GM21447 (cell line): Measurements from ENCODE around the gene C11orf21.

Experiments
- ATAC-seq: cut with Tn5 transposase; IDR thresholded peaks from one replicate; pipeline ENCODE4 v1.9.1; 2021; ENCODE audit not compliant: unreplicated experiment

Gene C11orf21

DNA sequence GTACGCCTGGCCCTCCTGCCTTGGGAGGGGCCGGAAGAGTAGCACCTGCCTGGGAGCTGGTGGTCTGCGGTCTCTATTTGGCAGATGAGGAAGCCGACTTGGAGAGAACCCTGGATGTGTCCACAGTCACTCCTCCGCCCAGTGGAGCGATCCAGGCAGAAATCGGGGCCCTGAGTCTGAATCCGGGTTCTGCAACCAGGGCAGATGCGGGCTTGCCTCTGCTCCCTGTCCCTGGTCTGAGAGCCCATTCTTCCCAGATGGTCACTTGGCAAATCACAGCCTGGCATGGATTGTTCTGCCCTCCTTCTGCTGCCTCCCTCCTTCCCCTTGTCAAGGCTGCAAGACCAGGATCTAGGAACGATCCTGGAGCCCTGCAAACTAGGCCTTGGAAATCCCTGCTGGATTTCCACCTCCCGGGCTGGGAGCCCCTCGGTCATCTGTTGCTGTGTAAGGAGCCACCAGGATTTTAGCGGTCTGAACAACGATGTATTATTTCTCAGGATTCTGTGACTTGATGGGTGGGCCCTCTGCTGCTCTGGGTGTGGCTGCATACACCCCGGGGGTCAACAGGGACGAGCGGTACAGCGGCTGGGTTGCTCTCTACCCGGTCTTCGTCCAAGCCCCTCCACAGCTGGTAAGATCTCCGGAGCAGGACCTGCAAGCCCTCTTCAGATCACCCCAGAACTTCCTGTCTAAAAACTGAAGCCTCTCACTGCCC, 29.3 kb downstream of the C11orf21 start:
- no peak for ATAC-seq

GRCh38 chr11:2271327-2272227, 30.1 kb downstream of the C11orf21 start:
- no peak for ATAC-seq

DNA sequence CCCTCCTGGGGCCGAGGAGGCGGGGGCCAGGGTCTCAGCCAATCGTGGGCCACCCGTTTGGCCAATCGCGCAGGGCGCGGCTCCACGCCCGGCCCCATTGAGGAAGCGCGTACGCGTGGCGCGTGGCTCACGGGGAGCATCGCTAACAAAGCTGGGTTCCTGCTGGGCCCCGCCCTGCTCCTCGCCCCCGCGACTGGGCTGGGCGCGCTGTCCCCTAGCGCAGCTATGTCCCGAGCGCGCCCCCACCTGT, 30.7 kb downstream of the C11orf21 start:
- ATAC-seq = no peak

DNA sequence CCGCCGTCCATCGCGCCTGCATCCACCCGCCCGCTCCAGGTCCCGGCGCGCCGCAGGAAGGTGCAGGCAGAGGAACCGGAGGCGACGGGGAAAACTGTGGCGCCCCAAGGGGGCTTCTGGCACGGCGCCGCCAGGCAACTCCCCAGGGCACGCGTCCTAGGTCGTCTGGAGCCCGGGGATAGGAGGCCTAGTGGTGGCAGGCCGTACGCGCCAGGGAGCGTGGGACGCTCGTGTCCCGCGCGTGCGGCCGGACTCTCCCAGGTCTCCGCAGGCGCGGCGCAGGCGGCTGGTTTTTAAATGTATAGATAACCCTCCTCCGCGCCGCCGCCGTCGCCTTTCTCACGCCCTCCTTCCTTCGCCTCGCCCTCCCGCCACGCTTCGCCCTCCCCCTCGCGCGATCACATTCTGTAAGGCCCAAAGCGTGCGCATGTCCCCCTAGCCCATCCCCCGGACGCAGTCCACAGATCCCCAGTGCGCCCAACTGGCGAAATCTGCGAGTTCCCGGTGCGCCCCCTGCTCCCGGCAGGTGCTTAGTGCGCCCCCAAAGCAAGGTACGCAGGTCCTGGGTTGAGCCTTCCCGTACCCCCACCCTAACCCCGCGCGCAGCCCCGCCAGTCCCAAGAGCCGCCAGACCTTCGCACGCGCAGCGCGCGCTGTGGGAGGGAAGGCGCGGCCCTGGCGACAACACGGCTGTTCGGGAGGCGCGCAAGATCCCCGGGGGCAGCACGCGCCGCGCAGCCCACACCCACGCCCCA, 31.2 kb downstream of the C11orf21 start, which contains the start of gene ASCL2:
Gene ASCL2, minus strand, starts transcription at position 267 of the 755 bp plus-strand sequence. Its CDS starts 256 bp downstream, at position 11.
- ATAC-seq = no peak

- ATAC-seq = no peak
Measured at GRCh38 chr11:2269601-2270321, 32.0 kb downstream of the C11orf21 start.

DNA sequence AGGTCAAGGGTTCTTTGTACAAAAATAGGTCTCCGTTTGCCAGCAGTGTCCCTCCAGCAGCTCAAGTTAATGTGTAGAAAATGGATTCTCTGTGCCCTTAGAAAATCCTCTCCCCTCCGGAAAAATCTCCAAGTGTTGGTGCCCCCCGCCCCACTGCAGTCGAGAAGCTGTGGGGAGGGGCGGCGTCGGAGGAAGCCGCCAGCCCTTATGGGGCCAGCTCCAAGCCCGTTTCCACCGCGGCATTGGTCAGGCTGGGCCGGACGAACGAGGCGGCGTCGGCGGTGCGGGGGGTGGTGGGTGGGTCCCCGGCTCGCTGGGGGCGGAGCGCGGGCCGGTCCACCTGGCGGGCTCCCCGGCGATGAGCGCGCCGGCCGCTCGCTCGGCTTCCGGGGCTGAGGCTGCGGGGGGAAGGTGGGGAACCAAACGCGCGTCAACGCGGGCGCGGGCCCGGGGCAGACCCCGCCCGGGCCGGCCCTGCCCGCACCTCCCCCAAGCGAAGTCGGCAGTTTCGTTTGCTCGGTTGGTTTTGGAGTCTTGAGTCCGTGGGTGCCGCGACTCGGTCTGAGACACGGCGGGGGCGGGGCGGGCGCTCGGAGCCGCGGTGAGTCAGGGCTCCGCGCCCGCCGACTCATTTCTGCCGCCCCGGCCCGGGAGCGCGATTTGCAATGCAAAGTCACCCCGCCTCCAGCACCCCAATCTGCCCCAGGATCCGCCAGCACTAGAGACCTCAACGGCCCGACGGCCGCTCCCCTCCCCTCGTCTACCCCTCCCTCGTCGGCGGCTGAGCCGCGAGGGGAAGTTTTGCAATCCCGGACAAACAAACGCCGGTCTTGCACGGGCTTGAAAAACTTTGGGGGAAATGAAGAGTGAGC, 32.8 kb downstream of the C11orf21 start:
- ATAC-seq = no peak

GRCh38 chr11:2267851-2268728, 33.6 kb downstream of the C11orf21 start:
- ATAC-seq = no peak

GRCh38 chr11:2267306-2267850, 34.3 kb downstream of the C11orf21 start:
- ATAC-seq = no peak

DNA sequence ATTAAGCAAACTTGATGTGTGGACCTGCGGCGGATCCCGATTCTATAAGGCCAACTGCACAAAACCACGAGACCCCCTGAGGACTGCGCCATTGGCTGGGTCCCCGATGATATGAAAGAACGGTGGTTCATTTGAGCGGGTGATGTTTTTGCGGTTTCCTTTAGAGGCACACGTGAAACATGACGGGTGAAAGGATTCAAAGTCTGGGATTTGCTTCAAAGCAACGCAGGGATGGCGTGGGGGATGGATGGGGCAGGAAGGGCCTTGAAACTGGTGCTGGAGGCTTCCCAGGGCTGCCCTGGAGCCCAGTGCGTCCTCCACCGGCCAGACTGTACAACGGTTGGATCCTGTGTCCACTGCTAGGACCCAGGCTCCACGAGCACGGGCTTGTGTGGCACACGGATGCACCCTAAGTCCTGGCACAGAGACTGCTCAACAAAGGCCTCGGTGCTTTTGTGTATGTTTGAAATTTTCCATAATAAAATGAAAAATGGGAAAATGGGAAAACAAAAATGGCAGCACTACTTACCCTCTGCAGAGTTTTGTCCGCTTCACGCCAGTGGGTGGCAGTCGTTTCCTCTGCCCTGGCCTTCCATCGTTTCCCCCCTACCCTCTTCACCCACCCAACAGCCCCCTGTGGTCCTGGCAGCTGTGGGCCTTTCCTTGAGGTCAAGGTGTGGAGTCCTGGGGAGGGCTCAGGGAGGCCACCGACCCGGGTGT, 35.0 kb downstream of the C11orf21 start:
- ATAC-seq = no peak

GRCh38 chr11:2265854-2266585, 35.7 kb downstream of the C11orf21 start:
- no peak for ATAC-seq

- peak; percentile 40 for ATAC-seq
Measured at GRCh38 chr11:2265396-2265795, 36.3 kb downstream of the C11orf21 start.

- ATAC-seq = no peak
Measured at GRCh38 chr11:2264366-2265053, 37.2 kb downstream of the C11orf21 start.

DNA sequence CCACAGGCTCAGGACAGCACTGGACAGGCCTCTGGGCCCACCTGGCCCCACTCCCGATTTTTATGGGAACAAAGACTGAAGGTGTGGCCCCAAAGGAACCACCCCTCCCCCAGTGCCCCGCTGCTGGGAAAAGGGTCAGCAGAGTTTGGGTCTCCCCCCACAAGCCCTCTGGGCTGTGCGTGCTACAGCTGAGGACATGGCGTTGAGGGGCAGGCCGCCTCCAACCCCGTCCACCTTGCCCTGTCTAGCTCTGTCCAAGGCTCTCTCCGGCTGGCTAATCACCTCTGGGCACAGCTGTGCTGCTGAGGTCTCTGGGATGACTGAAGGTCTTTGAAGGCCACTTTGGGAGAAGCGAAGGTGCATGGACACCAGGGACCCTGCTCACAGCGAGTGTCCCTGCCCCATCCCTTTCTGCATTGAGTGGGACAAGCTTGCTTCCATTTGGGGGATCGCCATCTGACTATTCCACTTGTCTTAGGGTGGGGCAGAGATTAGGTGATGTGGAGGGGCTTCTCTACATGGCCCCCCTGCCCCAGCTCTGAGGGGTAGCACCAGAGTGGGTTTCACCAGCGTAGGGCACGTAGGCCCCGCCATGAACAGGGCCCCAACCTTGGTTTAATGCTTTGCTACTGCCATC, 37.9 kb downstream of the C11orf21 start:
- ATAC-seq = no peak

- ATAC-seq = no peak
Measured at GRCh38 chr11:2263071-2263565, 38.6 kb downstream of the C11orf21 start.

GRCh38 chr11:2262301-2263070, 39.2 kb downstream of the C11orf21 start:
- no peak for ATAC-seq
